Breast epithelium (tissue), 3 donors: ENCODE measurements around the gene RGS16.

Source experiments
- CTCF ChIP-seq, 3 donors: fragments of 450-650 bp; IDR thresholded peaks; one replicate each; pipeline ENCODE4 v1.5.1; 2016 to 2017; ENCODE audit warnings: antibody characterized with exemption in 3 of 3, mild to moderate bottlenecking in 3 of 3, moderate library complexity in 3 of 3
- POLR2A ChIP-seq: fragments of 450-650 bp; IDR thresholded peaks from one replicate; pipeline ENCODE4 v1.6.1; 2016; ENCODE audit warnings: antibody characterized with exemption, mild to moderate bottlenecking, moderate library complexity
- POLR2AphosphoS5 ChIP-seq, 3 donors: sonication (generic); formaldehyde crosslinking; IDR thresholded peaks; one replicate each; pipeline ENCODE4 v1.6.1; 2017; ENCODE audit warnings: antibody characterized with exemption in 3 of 3

GRCh38 chr1:182602935-182603645 is 1.1 kb downstream of the RGS16 start:
- TF ChIP-seq CTCF (IDR thresholded peaks at IDR 0.05) (no peak), POLR2A (no peak), POLR2AphosphoS5 (IDR thresholded peaks at IDR 0.05) (peak in 1 of 3 donors; percentile 54)
